ENCODE data around the gene SND1.

- no peak for TF ChIP-seq EZH2 (IDR thresholded peaks at IDR 0.05)
- no peak for TF ChIP-seq POLR2AphosphoS5 (IDR thresholded peaks at IDR 0.05; ENCODE audit: borderline replicate concordance, low read depth, low read length)
- no peak for TF ChIP-seq FOXP2 (optimal IDR thresholded peaks at IDR 0.05; ENCODE audit: control extremely low read depth, extremely low read length, insufficient read depth)
Measured at GRCh38 chr7:127713006-127713405, 61.0 kb downstream of the SND1 start.
